CD4-positive, alpha-beta T cell (primary cell): ENCODE data around the gene ALK. TPM values are rescaled to one million over a fixed set of nuclear protein-coding genes. Genes with fewer than 3 reads are reported as not detected.

Experiments
- ATAC-seq: fragments of 200-7000 bp; cut with Tn5 transposase; one replicate; pipeline ENCODE4 v1.10.0; 2022; ENCODE audit warnings: mild to moderate bottlenecking; ENCODE audit not compliant: poor library complexity
- CTCF ChIA-PET: fragments of 350-600 bp; sonication (Branson Sonifier 250); formaldehyde crosslinking; loops from one replicate; lab custom pipeline; 2021; ENCODE audit warnings: antibody characterized with exemption, inconsistent platforms; lab: Charles Lee
- POLR2A ChIA-PET: fragments of 350-600 bp; sonication (Branson Sonifier 250); formaldehyde crosslinking; loops from one replicate; lab custom pipeline; 2021; ENCODE audit warnings: antibody characterized with exemption, inconsistent platforms; lab: Charles Lee
- DNase-seq, 14 experiments: peaks; one replicate each; pipeline ENCODE4 v3.0.0-alpha.2; 2013 to 2020; ENCODE audit warnings: mixed read lengths in 2 of 14
- H3K27ac ChIP-seq, 2 donors: one replicate each; pipeline versions ENCODE4 v1.5.1 to v1.7.0; 2013; ENCODE audit warnings: low read length in 2 of 2, low read depth in 1 of 2, mild to moderate bottlenecking in 1 of 2
- H3K27me3 ChIP-seq, 2 experiments: 1 replicate in 1 of 2; 2 replicates in 1 of 2; pipeline versions ENCODE4 v1.6.1 to v1.7.0; 2013; ENCODE audit warnings: low read length in 2 of 2, control low read depth in 1 of 2, mild to moderate bottlenecking in 1 of 2, moderate library complexity in 1 of 2; ENCODE audit not compliant: insufficient read depth in 2 of 2, control insufficient read depth in 1 of 2
- H3K36me3 ChIP-seq: one replicate; pipeline ENCODE4 v1.6.1; 2013; ENCODE audit warnings: low read length, control low read depth; ENCODE audit not compliant: insufficient read depth
- H3K4me1 ChIP-seq: one replicate; pipeline ENCODE4 v1.6.1; 2013; ENCODE audit warnings: low read length, control low read depth; ENCODE audit not compliant: insufficient read depth
- H3K4me3 ChIP-seq: one replicate; pipeline ENCODE4 v1.5.1; 2013; ENCODE audit warnings: mild to moderate bottlenecking, low read length, moderate library complexity
- H3K9me3 ChIP-seq, 2 experiments: 1 replicate in 1 of 2; 2 replicates in 1 of 2; pipeline versions ENCODE4 v1.6.1 to v1.7.0; 2013; ENCODE audit warnings: low read length in 2 of 2, mild to moderate bottlenecking in 2 of 2, control low read depth in 1 of 2, moderate library complexity in 1 of 2; ENCODE audit not compliant: control insufficient read depth in 1 of 2, insufficient read depth in 1 of 2
- H3K27ac Mint-ChIP-seq: one replicate; pipeline ENCODE4 v1.8.0; 2020; ENCODE audit warnings: mixed read lengths
- H3K27me3 Mint-ChIP-seq: one replicate; pipeline ENCODE4 v1.8.0; 2021; ENCODE audit warnings: mixed read lengths
- H3K36me3 Mint-ChIP-seq: one replicate; pipeline ENCODE4 v1.8.0; 2021; ENCODE audit warnings: low read depth, mixed read lengths
- H3K4me1 Mint-ChIP-seq: one replicate; pipeline ENCODE4 v1.8.0; 2021; ENCODE audit warnings: low read depth, mixed read lengths
- H3K4me3 Mint-ChIP-seq: one replicate; pipeline ENCODE4 v1.8.0; 2020; ENCODE audit warnings: mild to moderate bottlenecking, mixed read lengths
- H3K9me3 Mint-ChIP-seq: one replicate; pipeline ENCODE4 v1.8.0; 2020; ENCODE audit warnings: mixed read lengths
- CTCF ChIP-seq: fragments of 200-600 bp; IDR thresholded peaks from one replicate; pipeline ENCODE4 v1.8.0; 2022; ENCODE audit warnings: antibody characterized with exemption, mild to moderate bottlenecking
- intact Hi-C, 2 experiments: fragments of 100-400 bp; cut with DNase I in 1 of 2; cut with micrococcal nuclease in 1 of 2; formaldehyde crosslinking; loops; one replicate each; pipeline versions ENCODE4 v1.15.1 to v1.9.0; 2023 to 2025; cut with DNase I, micrococcal nuclease
- total RNA-seq, 174 experiments: library from RNA in 2 of 174; stranded (reverse) in 2 of 174; gene quantifications; one replicate each; pipeline ENCODE4 v1.2.3 and lab custom pipeline; 2021 to 2026

ALK gene
- total RNA-seq, 2 experiments from 2014 or later = not detected

- H3K4me3 ChIP-seq = no peak overlapping the region
- no peak for TF ChIP-seq CTCF
- Mint-ChIP-seq H3K36me3 (no peaks in the 10 kb centered on the region), H3K4me1 (no peaks in the 10 kb centered on the region), H3K4me3 (no peak overlapping the region), H3K27me3 (peaks cover 4% of the 10 kb centered on the region), H3K9me3 (no peaks in the 10 kb centered on the region), H3K27ac (no peak overlapping the region)
- ChIA-PET CTCF (no interaction called here), POLR2A (no interaction called here)
- H3K4me1 ChIP-seq = no peaks in the 10 kb centered on the region
- H3K9me3 ChIP-seq = no peaks in the 10 kb centered on the region
- no peak for DNase-seq
- peaks cover 0 to 4% of the 10 kb centered on the region in 2 experiments for H3K27me3 ChIP-seq
- no peak overlapping the region for H3K27ac ChIP-seq
- no peak for ATAC-seq
- H3K36me3 ChIP-seq = no peaks in the 10 kb centered on the region
- intact Hi-C loops = no loop called here
These were observed 178.7 kb downstream of the ALK start for GRCh38 chr2:29742656-29743055.

- Histone ChIP-seq H3K4me1 (no peaks in the 10 kb centered on the region), H3K9me3 (no peaks in the 10 kb centered on the region), H3K36me3 (no peaks in the 10 kb centered on the region), H3K4me3 (no peak overlapping the region), H3K27ac (no peak overlapping the region), H3K27me3 (peaks cover 0 to 4% of the 10 kb centered on the region in 2 experiments)
- ATAC-seq (no peak), DNase-seq (no peak)
- H3K36me3 Mint-ChIP-seq = no peaks in the 10 kb centered on the region
- intact Hi-C loops = no loop called here
- H3K9me3 Mint-ChIP-seq = no peaks in the 10 kb centered on the region
- H3K27ac Mint-ChIP-seq = no peak overlapping the region
- no peaks in the 10 kb centered on the region for H3K4me1 Mint-ChIP-seq
- no peak overlapping the region for H3K4me3 Mint-ChIP-seq
- no peak for TF ChIP-seq CTCF
- POLR2A ChIA-PET = no interaction called here
- CTCF ChIA-PET = no interaction called here
- H3K27me3 Mint-ChIP-seq = no peaks in the 10 kb centered on the region
These were observed 180.3 kb downstream of the ALK start for GRCh38 chr2:29741132-29741531.

GRCh38 chr2:29733965-29734364 lies 187.4 kb downstream of the ALK start:
- no peaks in the 10 kb centered on the region for H3K36me3 ChIP-seq
- H3K27me3 ChIP-seq = no peaks in the 10 kb centered on the region
- Mint-ChIP-seq H3K27me3 (peaks cover 8% of the 10 kb centered on the region), H3K27ac (no peak overlapping the region), H3K9me3 (no peaks in the 10 kb centered on the region), H3K36me3 (no peaks in the 10 kb centered on the region), H3K4me3 (no peak overlapping the region), H3K4me1 (no peaks in the 10 kb centered on the region)
- no peak for DNase-seq
- TF ChIP-seq CTCF = no peak
- no peaks in the 10 kb centered on the region for H3K9me3 ChIP-seq
- no peaks in the 10 kb centered on the region for H3K4me1 ChIP-seq
- H3K27ac ChIP-seq = no peak overlapping the region
- POLR2A ChIA-PET = no interaction called here
- ATAC-seq = no peak
- H3K4me3 ChIP-seq = no peak overlapping the region
- intact Hi-C loops = no loop called here
- CTCF ChIA-PET = no interaction called here
